ENCODE results near the gene SNX8. TPM values are rescaled to one million over a fixed set of nuclear protein-coding genes. Genes with fewer than 3 reads are reported as not detected.

The SNX8 gene
- total and polyA plus RNA-seq, 2 of the 8 experiments (the other 6 are each of a cell fraction or from before 2014, with no cell fraction given) = 46.2 to 70.8 TPM

- Histone ChIP-seq H3K27ac (ENCODE audit: low read depth, low read length) (no peak overlapping the region), H3K9ac (replicated peaks in 1 of 4; ENCODE audit: extremely low read depth in 1 of 4, low read depth in 3 of 4, low read length in 3 of 4) (no peak overlapping the region)
- no peak for FAIRE-seq
Observed at GRCh38 chr7:2359610-2360009, 45.4 kb upstream of the SNX8 start.

More at GRCh38 chr7:2359610-2360009, 45.4 kb upstream of the SNX8 start:
- Histone ChIP-seq H3K79me1 (ENCODE audit: low read depth, low read length) (peaks cover 6% of the 10 kb centered on the region; the same call in 1 of the 2 replicates), H3K27me3 (replicated peaks in 1 of 4; ENCODE audit: control insufficient read depth in 3 of 4, extremely low read depth in 1 of 4, insufficient read depth in 3 of 4, low read length in 3 of 4) (no peaks in the 10 kb centered on the region), H3K9me3 (ENCODE audit: insufficient read depth in 2 of 2, low read depth in 1 of 2, low read length in 1 of 2) (no peaks in the 10 kb centered on the region), H4K5ac (ENCODE audit: insufficient read length, low read depth, low read length) (no peak overlapping the region), H3K23me2 (ENCODE audit: low read depth, low read length) (peaks cover 3% of the 10 kb centered on the region), H3K79me2 (ENCODE audit: control insufficient read depth in 1 of 2, insufficient read depth in 2 of 2, low read length in 2 of 2) (peaks cover 54 to 74% of the 10 kb centered on the region in 2 experiments), H3K14ac (ENCODE audit: insufficient read length) (no peak overlapping the region), H4K8ac (ENCODE audit: extremely low read depth, insufficient read depth, low read length) (no peak overlapping the region; the same call in 1 of the 2 replicates), H3K4me3 (ENCODE audit: extremely low read depth in 1 of 4, insufficient read depth in 2 of 4, low read depth in 3 of 4, low read length in 4 of 4) (no peak overlapping the region), H2BK20ac (ENCODE audit: low read length) (no peak overlapping the region), H2BK120ac (replicated peaks; ENCODE audit: low read depth, low read length) (no peak overlapping the region), H2BK12ac (ENCODE audit: low read depth, low read length) (no peak overlapping the region), H2BK5ac (ENCODE audit: low read depth, low read length) (no peak overlapping the region), H3K23ac (ENCODE audit: insufficient read length) (no peak overlapping the region), H3K4me1 (replicated peaks in 1 of 4; ENCODE audit: control insufficient read depth in 3 of 4, insufficient read depth in 4 of 4, low read length in 3 of 4) (no peaks in the 10 kb centered on the region; a peak in 4 of 7 replicates), H3K4ac (replicated peaks; ENCODE audit: insufficient read length, low read depth, low read length) (no peak overlapping the region), H2AFZ (ENCODE audit: low read length) (no peak overlapping the region), H3K56ac (replicated peaks; ENCODE audit: insufficient read length, low read depth, low read length) (no peak overlapping the region), H2BK15ac (ENCODE audit: low read length) (no peak overlapping the region), H3K36me3 (ENCODE audit: control insufficient read depth in 2 of 4, insufficient read depth in 4 of 4, low read length in 3 of 4) (peaks cover 29 to 51% (median 38%) of the 10 kb centered on the region in 4 experiments), H2AK5ac (ENCODE audit: low read depth, low read length) (no peak overlapping the region), H4K91ac (replicated peaks; ENCODE audit: insufficient read length, low read length) (no peak overlapping the region), H4K20me1 (replicated peaks in 1 of 2; ENCODE audit: control insufficient read depth in 1 of 2, insufficient read depth in 2 of 2, low read length in 2 of 2) (peaks cover 28 to 39% of the 10 kb centered on the region in 2 experiments), H3K4me2 (ENCODE audit: insufficient read depth in 1 of 2, low read depth in 2 of 2, low read length in 2 of 2) (no peak overlapping the region), H3K18ac (ENCODE audit: extremely low read depth, low read length) (no peak overlapping the region)
- TF ChIP-seq ATF2 (IDR thresholded peaks at IDR 0.05; ENCODE audit: low read length) = no peak
- TF ChIP-seq RNF2 (IDR thresholded peaks at IDR 0.05; ENCODE audit: borderline replicate concordance, low read depth, low read length, missing control alignments, poor library complexity, severe bottlenecking) = no peak
- TF ChIP-seq BCL11A (IDR thresholded peaks at IDR 0.05; ENCODE audit: low read depth in 2 of 2, low read length in 2 of 2) = no peak
- TF ChIP-seq, protein P1, sequence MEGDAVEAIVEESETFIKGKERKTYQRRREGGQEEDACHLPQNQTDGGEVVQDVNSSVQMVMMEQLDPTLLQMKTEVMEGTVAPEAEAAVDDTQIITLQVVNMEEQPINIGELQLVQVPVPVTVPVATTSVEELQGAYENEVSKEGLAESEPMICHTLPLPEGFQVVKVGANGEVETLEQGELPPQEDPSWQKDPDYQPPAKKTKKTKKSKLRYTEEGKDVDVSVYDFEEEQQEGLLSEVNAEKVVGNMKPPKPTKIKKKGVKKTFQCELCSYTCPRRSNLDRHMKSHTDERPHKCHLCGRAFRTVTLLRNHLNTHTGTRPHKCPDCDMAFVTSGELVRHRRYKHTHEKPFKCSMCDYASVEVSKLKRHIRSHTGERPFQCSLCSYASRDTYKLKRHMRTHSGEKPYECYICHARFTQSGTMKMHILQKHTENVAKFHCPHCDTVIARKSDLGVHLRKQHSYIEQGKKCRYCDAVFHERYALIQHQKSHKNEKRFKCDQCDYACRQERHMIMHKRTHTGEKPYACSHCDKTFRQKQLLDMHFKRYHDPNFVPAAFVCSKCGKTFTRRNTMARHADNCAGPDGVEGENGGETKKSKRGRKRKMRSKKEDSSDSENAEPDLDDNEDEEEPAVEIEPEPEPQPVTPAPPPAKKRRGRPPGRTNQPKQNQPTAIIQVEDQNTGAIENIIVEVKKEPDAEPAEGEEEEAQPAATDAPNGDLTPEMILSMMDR (IDR thresholded peaks at IDR 0.05; ENCODE audit: control extremely low read depth in 1 of 3, insufficient read depth in 1 of 3, low read depth in 1 of 3, low read length in 3 of 3) = no peak
- TF ChIP-seq SP2 (IDR thresholded peaks at IDR 0.05; ENCODE audit: low read length) = no peak
- TF ChIP-seq, protein P2, sequence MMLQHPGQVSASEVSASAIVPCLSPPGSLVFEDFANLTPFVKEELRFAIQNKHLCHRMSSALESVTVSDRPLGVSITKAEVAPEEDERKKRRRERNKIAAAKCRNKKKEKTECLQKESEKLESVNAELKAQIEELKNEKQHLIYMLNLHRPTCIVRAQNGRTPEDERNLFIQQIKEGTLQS (IDR thresholded peaks at IDR 0.05; ENCODE audit: insufficient read depth, low read depth, low read length) = no peak
- no peak for TF ChIP-seq CEBPB (IDR thresholded peaks at IDR 0.05; ENCODE audit: low read depth, low read length)
- TF ChIP-seq RFX5 (IDR thresholded peaks at IDR 0.05; ENCODE audit: borderline replicate concordance, low read depth, low read length) = no peak
- CTCF ChIA-PET (ENCODE audit: partially characterized antibody) = interaction anchor here (1.8 kb wide), 1 partner anchor 138 kb away, joined by 3 read pairs; no protein-coding TSS in a partner anchor
- WGBS, 2 experiments (ENCODE audit: extremely low coverage in 1 of 2, insufficient coverage in 1 of 2, insufficient read length in 1 of 2, insufficient replicate concordance in 2 of 2, low coverage in 1 of 2, low lambda C conversion rate in 2 of 2, missing lambda C conversion rate in 1 of 2) = 93% methylated on average over 11 of the region's 11 CpGs; no CpG with 5 or more reads in 1 of the 2 experiments
- POLR2A ChIA-PET (ENCODE audit: partially characterized antibody) = interaction anchor here (1.7 to 7.6 kb wide), 4 partner anchors 10 to 19 kb away, joined by 6 to 38 read pairs (median 22); no protein-coding TSS in a partner anchor
- DNase-seq (ENCODE audit: low read depth in 1 of 2, low spot score in 2 of 2) = no peak
